ENCODE results near the gene OSBPL9. TPM values are rescaled to one million over a fixed set of nuclear protein-coding genes. Genes with fewer than 3 reads are reported as not detected.

Gene OSBPL9
- polyA plus RNA-seq, 1 donor (not counting 4 experiments of a cell fraction or from before 2014, with no cell fraction given): 62.7 TPM

DNA sequence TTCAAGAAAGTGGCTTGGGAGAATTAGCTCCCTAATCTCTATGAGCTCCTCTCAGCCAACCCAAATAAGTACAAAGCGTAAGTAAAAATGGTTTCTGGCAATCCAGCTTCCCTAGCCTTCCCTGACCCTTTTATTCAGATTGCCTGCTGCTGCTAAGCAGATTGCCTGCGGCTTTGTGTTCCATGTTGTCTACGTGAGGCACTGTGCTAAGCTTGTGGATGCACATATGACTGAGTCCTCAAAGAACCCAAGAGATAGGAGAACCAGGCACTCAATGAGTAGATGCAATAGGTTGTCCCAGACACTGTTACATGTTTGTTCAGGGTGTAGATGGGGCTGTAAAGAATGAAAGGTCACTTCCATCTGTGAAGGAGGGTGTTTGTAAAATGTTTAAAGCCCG, 6.3 kb upstream of the OSBPL9 start:
- H3K4me3 ChIP-seq (ENCODE audit: control insufficient read depth in 2 of 3, extremely low read depth in 1 of 3, insufficient read depth in 2 of 3, low read depth in 1 of 3, low read length in 3 of 3): no peak overlapping the region
- H3K27me3 ChIP-seq (ENCODE audit: control insufficient read depth, extremely low read depth, insufficient read depth, low read length): no peaks in the 10 kb centered on the region
- H4K20me1 ChIP-seq (ENCODE audit: control insufficient read depth, extremely low read depth, insufficient read depth, low read length): no peaks in the 10 kb centered on the region
- no peak for TF ChIP-seq EZH2 (IDR thresholded peaks at IDR 0.05; ENCODE audit: low read length)
- H3K9ac ChIP-seq (ENCODE audit: control insufficient read depth, extremely low read depth, insufficient read depth, low read length): no peak overlapping the region
- no peaks in the 10 kb centered on the region for H3K36me3 ChIP-seq (ENCODE audit: control insufficient read depth in 2 of 2, extremely low read depth in 1 of 2, insufficient read depth in 2 of 2, low read length in 2 of 2)
- H3K27ac ChIP-seq (ENCODE audit: control insufficient read depth, insufficient read depth, low read length): no peak overlapping the region
- no peaks in the 10 kb centered on the region for H3K9me1 ChIP-seq (ENCODE audit: control insufficient read depth, extremely low read depth, insufficient read depth, low read length)
- H3K79me2 ChIP-seq (ENCODE audit: control insufficient read depth, insufficient read depth, low read length): no peaks in the 10 kb centered on the region
- H3K9me3 ChIP-seq (ENCODE audit: control insufficient read depth, low read depth, low read length): no peaks in the 10 kb centered on the region
- DNase-seq (ENCODE audit: low read depth, low spot score) (no peak), FAIRE-seq (peak; percentile 9)
- H3K4me2 ChIP-seq (ENCODE audit: control insufficient read depth, extremely low read depth, insufficient read depth, low read depth, low read length): no peak overlapping the region
- H3K4me1 ChIP-seq (ENCODE audit: control insufficient read depth, extremely low read depth, insufficient read depth, low read length): no peaks in the 10 kb centered on the region
- dilution Hi-C loops (cut with MboI; ENCODE audit: extremely low pct_ligation_motif_present, low sequenced_read_pairs): no loop called here
- H2AFZ ChIP-seq (ENCODE audit: control insufficient read depth, low read length): no peak overlapping the region

DNA sequence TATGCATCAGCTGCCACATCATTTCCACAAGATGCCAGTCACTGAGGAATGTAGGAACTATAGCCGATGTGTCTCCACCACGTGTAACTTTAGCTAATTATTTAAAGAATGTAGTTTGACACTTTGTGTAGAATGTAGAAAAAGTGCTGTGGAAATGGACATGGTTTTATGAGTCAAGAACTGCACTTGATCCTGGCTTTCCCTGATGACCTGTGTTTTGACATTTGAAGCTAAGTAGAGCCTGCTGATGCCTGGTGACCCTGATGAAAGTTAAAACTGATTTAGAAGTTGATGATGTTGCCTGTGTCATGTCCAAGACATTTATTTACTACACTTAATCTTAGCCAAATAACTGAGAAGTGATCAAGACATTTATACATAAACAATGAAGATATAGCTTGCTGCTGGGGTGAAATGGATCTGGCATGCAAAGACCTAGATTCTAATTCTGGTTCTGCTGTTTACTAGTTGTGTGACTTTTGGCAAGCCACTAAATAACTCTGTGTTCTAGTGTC, 4.4 kb upstream of the OSBPL9 start:
- H3K9ac ChIP-seq (ENCODE audit: control insufficient read depth, extremely low read depth, insufficient read depth, low read length): no peak overlapping the region
- DNase-seq (ENCODE audit: low read depth, low spot score) (no peak), FAIRE-seq (no peak)
- no peaks in the 10 kb centered on the region for H3K4me1 ChIP-seq (ENCODE audit: control insufficient read depth, extremely low read depth, insufficient read depth, low read length)
- dilution Hi-C loops (cut with MboI; ENCODE audit: extremely low pct_ligation_motif_present, low sequenced_read_pairs): no loop called here
- TF ChIP-seq, protein P1, sequence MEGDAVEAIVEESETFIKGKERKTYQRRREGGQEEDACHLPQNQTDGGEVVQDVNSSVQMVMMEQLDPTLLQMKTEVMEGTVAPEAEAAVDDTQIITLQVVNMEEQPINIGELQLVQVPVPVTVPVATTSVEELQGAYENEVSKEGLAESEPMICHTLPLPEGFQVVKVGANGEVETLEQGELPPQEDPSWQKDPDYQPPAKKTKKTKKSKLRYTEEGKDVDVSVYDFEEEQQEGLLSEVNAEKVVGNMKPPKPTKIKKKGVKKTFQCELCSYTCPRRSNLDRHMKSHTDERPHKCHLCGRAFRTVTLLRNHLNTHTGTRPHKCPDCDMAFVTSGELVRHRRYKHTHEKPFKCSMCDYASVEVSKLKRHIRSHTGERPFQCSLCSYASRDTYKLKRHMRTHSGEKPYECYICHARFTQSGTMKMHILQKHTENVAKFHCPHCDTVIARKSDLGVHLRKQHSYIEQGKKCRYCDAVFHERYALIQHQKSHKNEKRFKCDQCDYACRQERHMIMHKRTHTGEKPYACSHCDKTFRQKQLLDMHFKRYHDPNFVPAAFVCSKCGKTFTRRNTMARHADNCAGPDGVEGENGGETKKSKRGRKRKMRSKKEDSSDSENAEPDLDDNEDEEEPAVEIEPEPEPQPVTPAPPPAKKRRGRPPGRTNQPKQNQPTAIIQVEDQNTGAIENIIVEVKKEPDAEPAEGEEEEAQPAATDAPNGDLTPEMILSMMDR (optimal IDR thresholded peaks at IDR 0.05 in 1 of 3, IDR thresholded peaks at IDR 0.05 in 1 of 3, conservative IDR thresholded peaks at IDR 0.05 in 1 of 3; ENCODE audit: extremely low read depth in 1 of 3, insufficient read depth in 2 of 3, low read length in 3 of 3): no peak
- TF ChIP-seq EZH2 (IDR thresholded peaks at IDR 0.05; ENCODE audit: low read length): no peak
- no peak overlapping the region for H3K4me2 ChIP-seq (ENCODE audit: control insufficient read depth, extremely low read depth, insufficient read depth, low read depth, low read length)
- no peaks in the 10 kb centered on the region for H3K27me3 ChIP-seq (ENCODE audit: control insufficient read depth, extremely low read depth, insufficient read depth, low read length)
- no peak overlapping the region for H3K27ac ChIP-seq (ENCODE audit: control insufficient read depth, insufficient read depth, low read length)
- H3K9me1 ChIP-seq (ENCODE audit: control insufficient read depth, extremely low read depth, insufficient read depth, low read length): no peaks in the 10 kb centered on the region
- H2AFZ ChIP-seq (ENCODE audit: control insufficient read depth, low read length): no peak overlapping the region
- H4K20me1 ChIP-seq (ENCODE audit: control insufficient read depth, extremely low read depth, insufficient read depth, low read length): no peaks in the 10 kb centered on the region
- no peaks in the 10 kb centered on the region for H3K9me3 ChIP-seq (ENCODE audit: control insufficient read depth, low read depth, low read length)
- H3K4me3 ChIP-seq (ENCODE audit: control insufficient read depth in 2 of 3, extremely low read depth in 1 of 3, insufficient read depth in 2 of 3, low read depth in 1 of 3, low read length in 3 of 3): no peak overlapping the region
- no peaks in the 10 kb centered on the region for H3K36me3 ChIP-seq (ENCODE audit: control insufficient read depth in 2 of 2, extremely low read depth in 1 of 2, insufficient read depth in 2 of 2, low read length in 2 of 2)
- peaks cover 3% of the 10 kb centered on the region for H3K79me2 ChIP-seq (ENCODE audit: control insufficient read depth, insufficient read depth, low read length)

DNA sequence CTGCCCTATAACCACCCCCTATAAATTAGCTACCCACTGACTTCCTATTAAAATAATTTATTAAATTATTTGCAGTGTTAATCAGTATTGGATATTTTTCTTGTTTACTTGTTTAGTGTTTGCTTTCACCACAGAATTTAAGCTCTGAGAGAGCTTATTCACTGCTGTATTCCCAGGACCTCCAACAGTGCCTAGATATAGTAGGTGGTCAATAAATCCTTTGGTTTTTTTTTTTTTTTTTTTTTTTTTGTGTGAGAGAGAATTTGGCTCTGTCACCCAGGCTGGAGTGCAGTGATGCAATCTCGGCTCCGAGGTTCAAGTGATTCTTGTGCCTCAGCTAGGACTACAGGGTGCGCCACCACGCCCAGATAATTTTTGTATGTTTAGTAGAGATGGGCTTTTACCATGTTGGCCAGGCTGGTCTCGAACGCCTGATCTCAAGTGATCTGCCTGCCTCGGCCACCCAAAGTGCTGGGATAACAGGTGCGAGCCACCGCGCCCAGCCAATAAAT, 1.1 kb upstream of the OSBPL9 start:
- no peak for DNase-seq (ENCODE audit: low read depth, low spot score)
- dilution Hi-C loops (cut with MboI; ENCODE audit: extremely low pct_ligation_motif_present, low sequenced_read_pairs): no loop called here
- no peaks in the 10 kb centered on the region for H4K20me1 ChIP-seq (ENCODE audit: control insufficient read depth, extremely low read depth, insufficient read depth, low read length)
- no peaks in the 10 kb centered on the region for H3K27me3 ChIP-seq (ENCODE audit: control insufficient read depth, extremely low read depth, insufficient read depth, low read length)
- H3K9me3 ChIP-seq (ENCODE audit: control insufficient read depth, low read depth, low read length): no peaks in the 10 kb centered on the region
- H3K9ac ChIP-seq (ENCODE audit: control insufficient read depth, extremely low read depth, insufficient read depth, low read length): no peak overlapping the region
- H3K4me2 ChIP-seq (ENCODE audit: control insufficient read depth, extremely low read depth, insufficient read depth, low read depth, low read length): no peak overlapping the region
- no peak overlapping the region for H3K27ac ChIP-seq (ENCODE audit: control insufficient read depth, insufficient read depth, low read length)
- H3K9me1 ChIP-seq (ENCODE audit: control insufficient read depth, extremely low read depth, insufficient read depth, low read length): no peaks in the 10 kb centered on the region
- FAIRE-seq: no peak
- no peak for TF ChIP-seq EZH2 (IDR thresholded peaks at IDR 0.05; ENCODE audit: low read length)
- TF ChIP-seq, protein P1 (optimal IDR thresholded peaks at IDR 0.05 in 1 of 3, IDR thresholded peaks at IDR 0.05 in 1 of 3, conservative IDR thresholded peaks at IDR 0.05 in 1 of 3; ENCODE audit: extremely low read depth in 1 of 3, insufficient read depth in 2 of 3, low read length in 3 of 3): no peak
- H3K4me1 ChIP-seq (ENCODE audit: control insufficient read depth, extremely low read depth, insufficient read depth, low read length): peaks cover 8% of the 10 kb centered on the region
- H3K4me3 ChIP-seq (ENCODE audit: control insufficient read depth in 2 of 3, extremely low read depth in 1 of 3, insufficient read depth in 2 of 3, low read depth in 1 of 3, low read length in 3 of 3): no peak overlapping the region
- H3K36me3 ChIP-seq (ENCODE audit: control insufficient read depth in 2 of 2, extremely low read depth in 1 of 2, insufficient read depth in 2 of 2, low read length in 2 of 2): no peaks in the 10 kb centered on the region
- no peak overlapping the region for H2AFZ ChIP-seq (ENCODE audit: control insufficient read depth, low read length)
- H3K79me2 ChIP-seq (ENCODE audit: control insufficient read depth, insufficient read depth, low read length): peaks cover 33% of the 10 kb centered on the region

All from keratinocyte (primary cell).